SK-N-SH treated with all-trans-retinoic acid at 6 μM for 48 hours (cell line): ENCODE results near the gene ANP32B.

Source experiments
- ARNTL ChIP-seq: fragments of 450-650 bp; formaldehyde crosslinking; IDR thresholded peaks from 2 replicates; pipeline ENCODE4 v1.5.0; 2020; ENCODE audit warnings: low read depth, mild to moderate bottlenecking, moderate library complexity, borderline replicate concordance
- CREB5 ChIP-seq: fragments of 250-450 bp; sonication (Bioruptor Pico); IDR thresholded peaks from 2 replicates; pipeline ENCODE4 v1.5.1; 2020; ENCODE audit warnings: low read depth, mild to moderate bottlenecking, moderate library complexity
- CSDC2 ChIP-seq: fragments of 250-450 bp; sonication (Bioruptor Pico); IDR thresholded peaks from 2 replicates; pipeline ENCODE4 v1.5.0; 2020; ENCODE audit warnings: mild to moderate bottlenecking, moderate library complexity
- GLIS3 ChIP-seq: fragments of 250-450 bp; sonication (Bioruptor Pico); IDR thresholded peaks from 2 replicates; pipeline ENCODE4 v1.5.0; 2020; ENCODE audit warnings: mild to moderate bottlenecking, moderate library complexity
- ISL1 ChIP-seq: fragments of 250-450 bp; sonication (Bioruptor Pico); IDR thresholded peaks from 2 replicates; pipeline ENCODE4 v2.1.2; 2022; ENCODE audit warnings: mild to moderate bottlenecking, moderate library complexity
- PATZ1 ChIP-seq: fragments of 250-450 bp; sonication (Bioruptor Pico); IDR thresholded peaks from 2 replicates; pipeline ENCODE4 v1.8.0; 2020; ENCODE audit warnings: mild to moderate bottlenecking, moderate library complexity, borderline replicate concordance
- POU6F1 ChIP-seq: fragments of 250-450 bp; sonication (Bioruptor Pico); IDR thresholded peaks from 2 replicates; pipeline ENCODE4 v1.8.0; 2021; ENCODE audit warnings: low read depth, mild to moderate bottlenecking, moderate library complexity, borderline replicate concordance
- ZFP3 ChIP-seq: fragments of 250-450 bp; sonication (Bioruptor Pico); IDR thresholded peaks from 2 replicates; pipeline ENCODE4 v1.5.0; 2020; ENCODE audit warnings: mild to moderate bottlenecking, moderate library complexity
- ZFP30 ChIP-seq: fragments of 450-650 bp; formaldehyde crosslinking; IDR thresholded peaks from 2 replicates; pipeline ENCODE4 v1.5.0; 2022; ENCODE audit warnings: mild to moderate bottlenecking, moderate library complexity
- ZNF565 ChIP-seq: fragments of 450-650 bp; formaldehyde crosslinking; conservative IDR thresholded peaks from 2 replicates; pipeline ENCODE4 v1.5.0; 2020; ENCODE audit warnings: low read depth, mild to moderate bottlenecking, moderate library complexity
- ZNF70 ChIP-seq: fragments of 450-650 bp; formaldehyde crosslinking; IDR thresholded peaks from 2 replicates; pipeline ENCODE4 v1.5.0; 2020; ENCODE audit warnings: mild to moderate bottlenecking, moderate library complexity

GRCh38 chr9:97978371-97979130, 4.6 kb upstream of the ANP32B start:
- no peak for TF ChIP-seq ZFP3 (CRISPR knock-in tag)
- TF ChIP-seq CSDC2 (CRISPR knock-in tag): no peak
- no peak for TF ChIP-seq GLIS3 (CRISPR knock-in tag)
- no peak for TF ChIP-seq ZNF70 (CRISPR knock-in tag)
- TF ChIP-seq ZFP30 (CRISPR knock-in tag): no peak
- TF ChIP-seq CREB5 (CRISPR knock-in tag): no peak
- no peak for TF ChIP-seq PATZ1 (CRISPR knock-in tag)
- no peak for TF ChIP-seq ARNTL (CRISPR knock-in tag)
- no peak for TF ChIP-seq POU6F1 (CRISPR knock-in tag)
- TF ChIP-seq ZNF565 (CRISPR knock-in tag): no peak
- TF ChIP-seq ISL1 (CRISPR knock-in tag): no peak
